ENCODE measurements around the gene SAYSD1. TPM values are rescaled to one million over a fixed set of nuclear protein-coding genes. Genes with fewer than 3 reads are reported as not detected.
A peak's percentile ranks its signal among the peaks of the same experiment; 100 is the strongest.

Gene SAYSD1
- total RNA-seq, 1 donor from 2014 or later: 12.3 TPM

DNA sequence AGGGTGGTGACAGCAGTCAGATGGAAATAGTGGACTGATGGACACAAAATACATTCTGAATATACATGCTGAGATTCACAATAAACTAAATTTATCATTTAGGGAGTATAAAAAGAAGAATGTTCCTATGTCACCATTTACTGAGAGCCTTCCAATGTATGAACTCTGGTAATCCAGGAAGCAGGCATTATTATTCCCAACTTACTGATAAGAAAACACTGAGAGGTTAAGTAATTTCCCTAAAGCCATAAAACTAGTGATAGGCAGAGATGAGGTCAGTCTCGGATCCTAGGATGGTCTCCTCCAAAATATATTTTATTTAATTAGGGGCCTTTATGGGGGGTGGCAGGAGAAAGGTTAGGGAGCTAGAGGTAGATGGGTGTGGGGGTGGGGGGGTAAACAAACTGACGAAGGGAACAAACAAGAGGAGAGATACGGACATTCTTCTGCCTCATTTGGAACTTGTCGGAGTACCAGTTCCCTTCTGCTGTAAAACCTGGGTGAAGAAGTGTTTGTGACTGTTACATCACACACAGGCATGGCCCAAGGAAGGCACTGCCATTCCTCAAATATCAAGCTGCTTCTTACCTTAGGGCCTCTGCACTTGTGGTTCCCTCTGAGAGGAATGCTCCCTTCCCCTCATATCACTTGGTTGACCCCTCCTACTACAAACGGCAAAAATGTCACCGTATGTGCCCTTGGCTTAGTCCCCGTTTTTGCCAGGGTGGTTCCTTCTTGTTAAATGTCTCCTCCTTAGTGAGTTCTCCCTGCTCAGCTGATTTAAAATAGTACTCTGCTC lies 6.7 kb downstream of the SAYSD1 start:
- DNase-seq: no peak

DNA sequence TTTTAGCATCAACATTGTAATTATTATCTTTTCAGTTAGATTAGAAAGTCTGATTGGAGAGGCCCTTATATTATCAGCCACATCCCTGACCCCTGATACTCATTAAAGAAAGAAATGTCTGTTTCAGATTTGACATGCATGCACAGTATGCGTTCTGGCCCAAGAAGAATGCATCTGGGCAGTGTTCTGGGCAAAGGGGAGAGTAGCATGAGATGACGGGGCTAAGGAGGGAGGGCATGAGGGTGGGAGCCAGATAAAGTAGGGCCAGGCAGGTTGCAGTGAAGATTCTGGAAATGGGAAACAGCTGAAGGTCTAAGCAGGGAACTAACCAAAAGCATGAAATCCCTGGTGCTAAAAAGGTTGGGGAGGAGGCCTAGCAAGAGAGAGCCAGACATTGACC lies 7.3 kb downstream of the SAYSD1 start:
- DNase-seq: no peak

DNA sequence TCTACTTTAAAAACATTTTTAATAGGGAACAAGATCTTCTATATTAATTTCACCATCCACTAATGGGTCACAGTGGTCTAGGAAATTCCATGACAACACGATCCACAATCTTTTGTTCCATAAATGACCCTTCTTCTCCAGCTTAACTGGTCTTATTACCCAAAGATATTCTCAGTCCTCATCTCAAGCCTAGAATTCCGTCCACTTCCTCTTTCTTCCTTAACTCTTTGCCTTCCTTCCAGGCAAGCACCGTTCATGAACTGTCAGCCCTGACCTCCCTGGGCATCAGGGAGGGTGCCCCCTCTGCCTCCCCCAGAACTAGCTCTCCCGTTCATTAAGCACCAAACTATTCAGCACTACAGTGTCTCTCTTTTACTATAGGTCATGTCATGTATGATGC lies 8.0 kb downstream of the SAYSD1 start:
- DNase-seq: no peak

DNA sequence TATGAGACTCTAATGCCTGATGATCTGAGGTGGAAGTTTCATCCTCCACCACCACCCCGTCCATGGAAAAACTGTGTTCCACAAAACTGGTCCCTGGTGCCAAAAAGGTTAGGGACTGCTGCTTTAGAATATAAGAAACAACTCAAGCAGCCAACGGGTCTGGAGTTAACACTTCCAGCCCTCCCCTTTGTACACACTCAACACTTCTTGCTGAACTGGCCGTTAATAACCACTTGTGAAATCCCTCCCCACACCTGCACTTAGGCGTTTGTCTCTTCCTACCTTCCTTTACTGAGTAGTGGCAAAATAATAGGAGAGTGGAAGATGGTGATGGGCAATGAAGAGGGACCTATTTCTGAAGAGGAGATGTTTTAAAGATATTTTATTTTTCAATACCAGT lies 10.5 kb downstream of the SAYSD1 start:
- DNase-seq: no peak

DNA sequence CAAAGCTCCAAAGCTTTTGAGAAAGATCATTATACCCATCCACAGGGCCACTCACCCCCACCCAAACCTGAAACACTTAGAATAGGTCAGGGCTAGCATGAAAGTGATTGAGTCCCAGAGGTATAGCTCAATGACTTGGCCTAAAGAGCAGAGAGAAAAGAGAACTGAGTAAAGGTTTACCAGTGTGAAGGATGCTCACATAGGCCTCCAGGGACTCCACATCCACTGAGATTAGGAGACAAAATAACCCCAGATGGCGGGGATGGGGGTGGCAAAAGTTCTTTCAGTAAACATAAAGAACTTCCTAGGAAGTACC lies 12.2 kb downstream of the SAYSD1 start:
- DNase-seq: no peak

DNA sequence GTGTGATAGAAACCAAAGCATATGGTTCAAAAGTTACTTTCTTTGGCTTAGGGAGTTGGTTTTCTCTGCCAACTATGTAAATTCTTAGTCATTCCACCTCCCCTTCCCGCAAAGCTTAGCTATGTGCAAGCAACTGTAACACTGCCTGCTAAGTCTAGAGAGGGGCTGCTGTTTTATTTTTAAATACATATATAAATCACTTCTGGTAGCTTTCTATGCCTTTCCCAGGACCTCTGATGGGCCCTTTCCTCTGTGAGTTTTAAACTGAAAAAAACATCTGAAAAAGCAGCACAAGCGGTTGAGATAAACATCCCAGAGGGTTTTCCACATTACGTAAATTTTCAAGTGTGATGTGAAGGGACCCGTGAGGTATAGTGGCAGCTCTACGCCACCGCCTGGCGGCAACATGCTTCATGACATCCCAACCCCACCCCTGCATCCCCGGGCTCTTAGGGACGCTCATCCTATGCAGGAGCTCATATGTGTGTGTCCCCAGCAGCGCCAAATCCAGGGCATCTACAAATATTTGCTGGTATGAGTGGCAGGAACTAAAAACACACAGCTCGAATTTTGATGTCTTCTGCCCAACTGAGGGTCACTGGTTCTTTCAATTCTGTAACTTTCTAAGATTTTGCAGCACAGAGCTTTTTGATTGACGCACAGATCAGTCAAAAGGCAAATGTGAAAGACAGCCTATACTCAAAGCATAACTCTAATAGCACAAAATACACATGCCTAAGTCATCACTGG lies 12.7 kb downstream of the SAYSD1 start:
- DNase-seq: peak; percentile 76

DNA sequence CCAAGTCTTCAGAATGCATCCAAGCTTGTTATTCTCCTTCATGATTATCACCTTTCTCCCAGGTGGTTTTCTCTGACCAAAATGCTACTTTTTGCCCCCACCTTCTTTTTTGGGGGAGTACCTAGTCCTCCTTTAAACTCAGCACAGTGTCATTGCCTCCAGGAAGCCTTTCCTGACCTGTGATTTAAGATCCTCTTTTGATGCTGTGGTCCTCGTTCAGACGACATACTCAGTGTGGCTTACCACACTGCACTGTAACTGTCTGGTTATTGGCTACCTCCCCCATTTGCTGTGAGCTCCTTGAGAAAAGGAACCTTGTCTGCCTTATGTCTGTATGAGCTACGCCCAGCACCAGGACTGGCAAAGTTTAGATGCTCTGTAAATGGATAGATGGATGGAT lies 14.6 kb downstream of the SAYSD1 start:
- DNase-seq: no peak

DNA sequence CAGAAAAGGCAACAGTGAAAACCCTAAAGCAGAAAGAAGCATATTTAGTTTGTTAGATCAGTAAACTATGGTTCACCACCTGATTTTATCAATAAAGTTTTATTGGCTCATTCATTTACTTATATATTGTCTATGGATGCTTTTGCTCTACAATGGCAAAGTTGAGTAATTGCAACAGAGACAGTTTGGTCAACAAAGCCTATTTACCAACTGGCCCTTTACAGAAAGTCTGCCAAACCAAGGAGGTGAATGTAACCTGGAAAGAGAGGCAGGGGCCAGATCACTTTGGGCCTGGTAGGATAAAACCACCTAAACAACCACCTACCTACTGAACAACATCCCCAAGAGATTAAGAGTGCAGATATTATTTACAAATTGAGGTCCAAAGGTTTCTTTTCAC lies 19.4 kb downstream of the SAYSD1 start:
- DNase-seq: no peak

DNA sequence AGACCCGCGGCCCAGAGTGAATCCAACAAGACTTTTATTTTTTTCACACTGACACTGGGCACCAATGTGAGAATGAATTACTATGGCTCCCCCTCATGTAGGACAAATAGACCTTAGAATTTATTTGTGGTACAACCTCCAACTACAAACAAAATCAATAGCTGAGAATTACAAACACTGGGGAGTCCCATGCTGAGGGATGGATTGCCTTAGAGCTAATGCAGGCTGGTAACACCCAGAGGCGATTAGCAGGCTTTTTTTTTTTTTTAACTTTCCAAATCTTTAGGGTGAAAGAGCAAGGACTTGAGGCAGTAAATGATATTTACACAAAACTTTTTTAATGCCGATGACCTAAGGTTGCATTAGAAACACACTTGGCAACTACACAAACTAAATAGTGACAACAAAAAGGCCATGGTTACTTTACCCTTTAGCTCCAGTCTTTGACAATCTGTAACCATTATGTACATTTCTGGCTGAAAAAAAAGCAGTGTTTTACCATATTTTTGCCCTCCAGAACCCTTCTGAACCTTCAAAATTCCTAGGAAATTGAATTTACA lies 21.8 kb downstream of the SAYSD1 start:
- no peak for DNase-seq

DNA sequence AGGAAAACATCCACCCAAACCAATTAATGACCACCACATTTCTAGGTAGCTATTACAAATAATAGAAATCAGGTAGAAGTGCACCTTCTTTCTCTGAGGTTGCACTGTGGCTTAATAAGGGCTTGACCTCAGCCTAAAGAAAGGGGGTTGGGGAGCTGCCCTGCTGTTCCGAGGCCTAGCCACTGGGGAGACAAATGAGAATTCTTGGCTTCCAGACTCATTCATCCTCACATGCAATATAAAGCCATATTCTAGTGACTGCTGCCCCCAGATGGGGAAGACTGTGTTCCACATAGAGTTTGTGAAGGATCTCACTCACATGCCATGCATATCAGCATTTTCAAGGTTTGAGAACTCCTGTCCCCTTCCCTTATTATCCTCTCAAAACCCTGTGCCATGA lies 22.9 kb downstream of the SAYSD1 start:
- DNase-seq: no peak

DNA sequence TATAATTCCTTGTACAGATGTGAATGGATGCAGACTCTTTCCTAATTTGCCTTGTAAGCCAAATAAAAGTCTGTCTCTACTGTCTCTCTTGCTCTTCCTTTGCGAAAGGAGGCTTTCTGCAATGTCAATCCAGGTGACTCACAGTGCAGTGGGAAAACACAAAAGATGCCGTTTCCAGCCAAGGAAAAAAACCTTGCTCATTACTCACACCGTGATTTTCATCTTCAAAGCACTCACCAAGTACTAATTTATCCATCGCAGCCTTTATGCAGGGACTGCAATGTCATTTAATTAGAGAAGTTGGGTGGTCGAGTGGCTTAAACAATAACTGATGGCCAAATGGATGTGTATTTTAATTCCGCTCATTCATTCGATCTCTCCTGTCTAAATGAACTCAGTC lies 23.8 kb downstream of the SAYSD1 start:
- DNase-seq: no peak

DNA sequence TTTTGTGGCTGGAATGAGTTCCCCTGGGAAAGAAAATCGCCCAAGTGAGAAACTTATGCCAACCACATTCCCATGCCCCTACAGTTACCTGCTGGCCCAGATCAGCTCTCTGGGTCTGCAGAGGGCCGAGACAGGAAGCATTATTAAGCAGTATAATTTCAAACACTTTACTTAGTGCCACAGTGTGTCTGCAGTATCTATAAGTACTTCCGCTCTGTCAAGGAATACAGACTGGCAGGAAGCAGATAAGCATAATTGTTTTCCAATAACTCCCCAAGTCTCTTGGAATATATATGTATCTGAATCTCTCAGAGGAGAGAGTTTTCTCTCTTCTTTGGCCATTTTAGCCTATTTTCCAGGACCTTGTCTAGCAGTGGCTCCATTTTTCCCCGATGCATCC lies 24.9 kb downstream of the SAYSD1 start:
- DNase-seq: no peak

DNA sequence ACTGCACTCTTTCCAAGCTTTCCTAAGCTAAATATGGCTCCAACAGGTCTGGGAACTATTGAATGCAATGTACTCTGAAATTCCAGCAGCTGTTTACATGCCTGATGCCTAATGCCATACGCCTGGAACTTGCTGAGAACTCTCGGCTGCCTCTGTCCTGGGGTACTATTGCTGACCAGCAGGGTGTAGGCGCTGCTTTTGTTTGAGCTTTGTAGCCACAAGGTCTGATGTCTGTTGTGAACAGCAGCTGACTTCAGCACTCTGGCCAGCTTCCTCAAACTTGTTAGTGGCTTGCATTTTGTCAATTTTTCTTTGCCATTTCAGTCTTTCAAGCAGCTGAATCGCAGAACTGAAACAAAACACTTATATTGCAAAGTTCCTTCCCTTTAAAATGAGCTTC lies 26.7 kb downstream of the SAYSD1 start:
- peak; percentile 83 for DNase-seq

DNA sequence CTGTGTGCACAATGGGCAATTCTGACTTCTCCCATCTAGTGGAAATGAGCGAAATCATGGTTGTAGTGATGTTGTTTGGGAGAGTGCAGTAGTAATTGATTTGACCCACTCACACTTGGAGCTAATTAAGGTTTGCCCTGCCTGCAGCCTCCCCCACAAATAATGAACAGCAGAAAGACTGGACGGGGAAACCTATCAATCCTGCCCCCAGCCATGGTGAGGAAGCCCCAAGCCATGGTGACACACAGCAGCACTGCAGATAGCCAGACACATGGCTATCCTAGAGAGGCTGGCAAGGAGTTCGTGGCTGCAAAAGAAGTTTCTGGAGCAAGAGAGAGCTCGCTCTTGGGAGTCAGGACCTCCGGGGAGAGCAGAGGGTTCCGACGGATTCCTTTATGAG lies 27.8 kb downstream of the SAYSD1 start:
- no peak for DNase-seq

DNA sequence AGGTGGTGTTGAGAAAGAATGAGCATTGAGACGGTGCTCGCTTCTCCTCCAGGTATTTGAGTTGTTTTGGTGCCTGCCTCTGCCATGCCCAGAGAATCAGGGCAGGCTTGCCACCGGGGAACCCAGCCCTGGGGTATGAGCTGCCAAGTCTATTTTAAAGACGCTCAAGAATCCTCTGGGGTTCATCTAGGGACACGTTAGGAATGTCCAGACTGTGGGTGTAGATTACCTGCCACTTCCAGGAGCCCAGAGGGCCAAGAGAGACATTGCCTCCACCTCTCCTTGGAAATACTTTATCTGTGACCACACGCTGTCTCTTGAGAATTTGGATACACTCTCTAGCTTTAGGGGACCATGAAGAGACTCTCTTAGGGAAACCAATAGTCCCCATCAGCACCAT lies 28.3 kb downstream of the SAYSD1 start:
- DNase-seq: no peak

DNA sequence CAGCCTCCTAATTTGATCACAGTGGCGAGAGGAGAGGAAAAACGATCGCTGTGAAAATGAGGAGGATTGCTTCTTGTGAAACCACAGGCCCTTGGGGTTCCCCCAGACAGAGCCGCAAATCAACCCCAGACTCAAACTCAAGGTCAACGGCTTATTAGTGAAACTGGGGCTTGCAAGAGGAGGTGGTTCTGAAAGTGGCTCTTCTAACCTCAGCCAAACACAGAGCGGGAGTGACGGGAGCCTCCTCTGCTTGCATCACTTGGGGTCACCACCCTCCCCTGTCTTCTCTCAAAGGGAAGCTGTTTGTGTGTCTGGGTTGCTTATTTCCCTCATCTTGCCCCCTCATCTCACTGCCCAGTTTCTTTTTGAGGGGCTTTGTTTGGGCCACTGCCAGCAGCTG lies 28.7 kb downstream of the SAYSD1 start:
- DNase-seq: no peak

DNA sequence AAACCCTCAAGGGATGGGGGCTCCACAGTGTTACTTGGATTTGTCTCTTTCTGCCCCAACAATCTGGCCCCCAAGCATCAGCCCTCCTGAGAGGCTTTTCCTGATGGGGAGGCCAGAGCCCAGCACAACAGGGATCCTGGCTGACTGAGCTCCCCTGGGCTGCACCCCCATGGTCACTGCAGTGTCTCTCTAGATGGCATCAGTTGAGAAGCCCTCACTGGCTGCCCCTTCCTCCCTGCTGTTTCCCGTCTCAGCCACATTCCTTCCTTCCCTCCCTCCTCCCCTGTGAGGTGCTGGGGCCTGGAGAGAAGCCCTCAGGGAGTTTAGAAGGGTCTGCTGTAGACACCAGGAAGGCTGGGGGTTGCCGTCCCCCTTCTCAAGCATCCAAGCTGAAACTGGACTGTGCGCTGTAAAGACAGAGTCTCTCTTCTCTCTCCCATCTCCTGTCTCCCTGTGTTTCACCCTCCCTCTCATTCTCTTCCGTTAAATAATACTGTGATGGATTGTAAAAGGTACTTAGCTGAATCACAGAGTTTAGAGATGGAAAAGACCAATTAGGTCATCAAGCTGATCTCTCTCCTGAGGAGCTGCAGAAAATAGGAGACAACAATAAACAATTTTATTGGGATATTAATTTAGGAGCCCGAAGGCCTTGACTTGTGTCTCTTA lies 29.7 kb downstream of the SAYSD1 start:
- no peak for DNase-seq

DNA sequence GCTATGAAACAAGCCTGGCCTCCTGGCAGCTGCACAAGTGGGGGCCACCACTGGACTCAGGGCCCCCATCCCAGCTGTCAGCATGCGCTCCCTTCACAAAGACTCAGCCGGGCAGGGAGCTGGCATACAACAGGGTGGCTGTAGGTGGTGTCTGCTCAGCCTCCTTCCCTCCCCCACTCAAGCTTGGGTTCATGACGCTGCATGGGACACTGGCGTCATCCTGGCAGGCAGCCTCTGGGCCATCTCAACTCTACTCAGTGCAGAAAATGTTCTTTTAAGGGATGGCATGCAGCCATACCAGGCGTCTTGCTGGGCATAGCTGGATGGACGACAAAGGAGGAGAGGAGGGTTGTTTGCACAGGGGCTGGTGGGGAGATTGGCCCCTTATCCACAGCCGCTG lies 30.5 kb downstream of the SAYSD1 start:
- no peak for DNase-seq

DNA sequence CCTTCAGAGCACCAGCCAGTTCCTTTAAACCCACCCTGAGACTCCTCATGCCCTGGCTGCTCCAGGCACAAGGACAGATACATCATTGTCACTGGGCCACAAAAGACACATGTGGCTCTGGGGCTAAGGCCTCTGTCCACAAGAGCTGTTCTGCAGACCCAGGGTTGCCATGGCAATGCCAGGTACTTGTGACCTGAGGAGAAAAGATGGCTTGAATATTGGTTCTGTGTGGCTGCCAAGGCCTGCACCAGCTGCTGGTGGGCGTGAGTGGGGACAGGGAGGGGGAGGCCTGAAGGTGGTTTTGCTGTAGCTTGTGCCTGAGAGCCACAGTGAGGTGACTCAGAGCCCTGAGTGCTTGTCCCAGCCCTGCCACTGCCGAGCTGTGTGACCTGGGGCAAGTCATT lies 31.8 kb downstream of the SAYSD1 start:
- DNase-seq: no peak

DNA sequence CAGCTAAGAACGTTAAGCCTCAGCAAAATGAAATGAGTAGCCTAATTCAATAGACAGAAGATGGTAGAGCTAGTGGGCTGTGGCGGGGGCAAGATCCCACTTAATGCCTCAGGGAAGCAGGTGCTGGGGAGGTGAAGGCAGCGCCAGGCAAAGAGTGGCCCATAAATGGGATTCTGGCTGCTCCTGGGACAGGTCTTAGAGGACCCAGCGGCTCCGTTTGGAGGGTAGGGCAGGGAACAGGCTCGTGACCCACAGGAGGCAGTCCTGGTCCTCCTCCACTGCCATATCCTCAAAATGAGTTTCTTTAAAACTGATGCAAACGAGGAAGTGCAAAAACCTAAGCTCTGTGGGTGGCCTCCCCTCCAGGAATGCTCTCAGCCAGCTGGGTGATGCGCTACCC lies 32.7 kb downstream of the SAYSD1 start:
- no peak for DNase-seq

DNA sequence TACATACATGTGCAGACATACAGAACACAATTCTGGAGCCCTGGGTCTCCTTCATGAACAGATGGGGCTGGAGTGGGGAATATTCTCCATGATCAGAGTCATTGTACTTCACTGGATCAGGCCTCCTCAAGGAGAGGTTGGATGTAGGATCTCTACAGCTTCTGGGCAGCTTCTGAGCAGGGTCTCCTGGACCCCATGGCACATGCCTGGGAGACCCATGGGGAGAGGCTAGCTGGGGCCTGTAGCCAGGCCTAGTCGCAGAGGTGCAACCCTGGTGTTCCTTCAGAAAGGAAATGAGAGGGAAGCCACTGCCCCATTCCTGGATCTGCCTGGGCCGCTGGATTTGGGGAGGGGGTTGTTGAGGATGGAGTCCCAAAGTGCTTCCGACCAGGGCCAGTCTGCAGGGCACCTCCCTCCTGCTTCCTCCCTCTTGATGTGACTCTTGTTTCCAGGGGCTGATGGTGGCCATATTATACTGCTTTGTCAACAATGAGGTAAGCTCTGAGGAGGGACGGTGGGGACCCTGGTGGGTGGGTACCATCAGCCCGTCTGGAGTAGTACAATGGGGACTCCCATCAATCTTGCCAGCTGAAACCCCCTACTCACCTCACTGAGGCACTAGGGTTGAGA lies 34.6 kb downstream of the SAYSD1 start:
- DNase-seq: no peak

DNA sequence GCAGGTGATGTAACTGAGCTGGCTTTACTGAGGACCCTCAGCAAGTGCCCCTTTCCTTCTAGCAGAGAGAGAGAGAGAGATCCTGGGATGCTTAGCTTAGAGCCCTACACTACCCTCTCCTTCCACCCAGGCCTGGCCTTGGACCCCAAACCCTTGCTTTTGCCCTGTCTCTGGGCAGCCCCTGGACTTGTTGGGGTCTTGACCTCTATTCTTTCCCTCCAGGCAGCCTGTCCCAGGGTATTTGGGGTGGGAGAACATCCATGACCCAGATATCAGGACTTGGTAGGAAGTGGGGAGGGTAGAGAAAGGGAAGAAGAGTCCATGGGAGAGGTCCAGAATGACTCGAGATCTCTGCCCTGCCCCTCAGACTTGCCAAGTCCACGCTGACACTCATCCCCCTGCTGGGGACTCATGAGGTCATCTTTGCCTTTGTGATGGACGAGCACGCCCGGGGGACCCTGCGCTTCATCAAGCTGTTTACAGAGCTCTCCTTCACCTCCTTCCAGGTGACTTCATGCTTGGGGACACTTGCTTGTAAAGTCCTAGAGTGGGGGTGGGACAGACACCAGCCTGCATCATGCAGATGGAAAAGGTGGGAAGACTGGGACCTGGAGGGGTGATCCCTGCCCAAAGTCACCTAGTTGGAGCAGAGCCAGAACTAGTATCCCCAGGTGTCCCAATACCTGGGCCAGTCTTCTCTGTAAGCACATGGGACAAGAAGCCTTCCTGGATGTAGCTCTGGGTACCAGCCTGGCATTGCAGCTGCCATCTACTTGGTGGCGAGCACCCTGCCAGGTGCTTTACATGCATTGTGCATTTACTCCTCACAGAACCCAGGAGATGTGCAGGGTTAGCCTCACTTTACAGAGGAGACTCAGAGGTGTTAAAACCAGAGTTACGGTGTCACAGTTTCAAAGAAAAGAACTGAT lies 35.5 kb downstream of the SAYSD1 start:
- DNase-seq: no peak
